HepG2 (cell line): Measurements from ENCODE around the gene C14orf93. TPM values are rescaled to one million over a fixed set of nuclear protein-coding genes. Genes with fewer than 3 reads are reported as not detected.

Experiments
- AHDC1 ChIP-seq: sonication (generic); formaldehyde crosslinking; IDR thresholded peaks from 2 replicates; pipeline ENCODE4 v1.5.1; 2020; ENCODE audit warnings: mild to moderate bottlenecking, missing genetic modification reagents, borderline replicate concordance
- ELF3 ChIP-seq: IDR thresholded peaks from 2 replicates; pipeline ENCODE4 v1.6.1; 2016; ENCODE audit warnings: missing genetic modification reagents, missing compliant biosample characterization
- FOSL1 ChIP-seq: sonication (generic); formaldehyde crosslinking; IDR thresholded peaks from 2 replicates; pipeline ENCODE4 v1.9.0; 2021; ENCODE audit warnings: missing genetic modification reagents, borderline replicate concordance
- IRF1 ChIP-seq: sonication (generic); formaldehyde crosslinking; IDR thresholded peaks from 2 replicates; pipeline ENCODE4 v1.4.0; 2020; ENCODE audit warnings: low read depth, mild to moderate bottlenecking, missing genetic modification reagents
- JDP2 ChIP-seq: sonication (generic); formaldehyde crosslinking; IDR thresholded peaks from 2 replicates; pipeline ENCODE4 v1.8.1; 2022; ENCODE audit warnings: missing genetic modification reagents, borderline replicate concordance
- NFE2 ChIP-seq: sonication (generic); formaldehyde crosslinking; IDR thresholded peaks from 2 replicates; pipeline ENCODE4 v1.4.0; 2020; ENCODE audit warnings: missing genetic modification reagents
- PREB ChIP-seq: sonication (generic); formaldehyde crosslinking; IDR thresholded peaks from 2 replicates; pipeline ENCODE4 v1.4.0; 2020; ENCODE audit warnings: missing genetic modification reagents
- REXO4 ChIP-seq: sonication (generic); formaldehyde crosslinking; IDR thresholded peaks from 2 replicates; pipeline ENCODE4 v1.8.0; 2022; ENCODE audit warnings: missing genetic modification reagents, mild to moderate bottlenecking, borderline replicate concordance
- SALL2 ChIP-seq: sonication (generic); formaldehyde crosslinking; IDR thresholded peaks from 2 replicates; pipeline ENCODE4 v1.8.1; 2023; ENCODE audit warnings: mild to moderate bottlenecking, missing genetic modification reagents, inconsistent platforms
- SNRNP70 ChIP-seq: fragments of 200-400 bp; formaldehyde crosslinking; IDR thresholded peaks from 2 replicates; pipeline ENCODE4 v1.6.1; 2017; ENCODE audit warnings: mild to moderate bottlenecking, low read depth, low read length, moderate library complexity
- TARDBP ChIP-seq: sonication (generic); formaldehyde crosslinking; IDR thresholded peaks from 2 replicates; pipeline ENCODE4 v1.8.0; 2022; ENCODE audit warnings: mild to moderate bottlenecking, missing genetic modification reagents
- TOE1 ChIP-seq: sonication (generic); formaldehyde crosslinking; IDR thresholded peaks from 2 replicates; pipeline ENCODE4 v1.4.0; 2020; ENCODE audit warnings: mild to moderate bottlenecking, missing genetic modification reagents
- ZBTB42 ChIP-seq: sonication (generic); formaldehyde crosslinking; IDR thresholded peaks from 2 replicates; pipeline ENCODE4 v1.5.0; 2020; ENCODE audit warnings: mild to moderate bottlenecking, missing genetic modification reagents
- ZNF121 ChIP-seq: sonication (generic); formaldehyde crosslinking; IDR thresholded peaks from 2 replicates; pipeline ENCODE4 v1.5.0; 2020; ENCODE audit warnings: mild to moderate bottlenecking, missing genetic modification reagents
- ZNF570 ChIP-seq: sonication (generic); formaldehyde crosslinking; IDR thresholded peaks from 2 replicates; pipeline ENCODE4 v1.4.0; 2020; ENCODE audit warnings: mild to moderate bottlenecking, missing genetic modification reagents, borderline replicate concordance
- ZNF598 ChIP-seq: sonication (generic); formaldehyde crosslinking; IDR thresholded peaks from 2 replicates; pipeline ENCODE4 v1.5.1; 2020; ENCODE audit warnings: mild to moderate bottlenecking, missing genetic modification reagents, borderline replicate concordance
- ZNF710 ChIP-seq: sonication (generic); formaldehyde crosslinking; IDR thresholded peaks from 2 replicates; pipeline ENCODE4 v1.5.0; 2020; ENCODE audit warnings: mild to moderate bottlenecking, missing genetic modification reagents, borderline replicate concordance
- ZNF75D ChIP-seq: sonication (generic); formaldehyde crosslinking; IDR thresholded peaks from 2 replicates; pipeline ENCODE4 v1.8.1; 2023; ENCODE audit warnings: missing genetic modification reagents, mild to moderate bottlenecking, borderline replicate concordance
- polyA plus RNA-seq, 8 experiments: library from polyadenylated mRNA; depleted of rRNA in 3 of 8; stranded (reverse) in 7 of 8; unstranded in 1 of 8; fragments of >200 nt; fragmentation: Illumina TruSeq in 4 of 8; extraction: Trizol in 4 of 8; gene quantifications; 2 replicates each; pipeline versions ENCODE4 v1.2.1 to v1.2.3, GENCODE V29; 2011 to 2016; ENCODE audit warnings: low read depth in 4 of 8, missing spikeins in 1 of 8, mixed read lengths in 1 of 8; ENCODE audit not compliant: insufficient read depth in 1 of 8
- total RNA-seq, 5 experiments: library from RNA; depleted of rRNA; stranded (reverse); fragments of >200 nt; fragmentation: Illumina TruSeq; extraction: Trizol; gene quantifications; 2 replicates each; pipeline ENCODE4 v1.2.3, GENCODE V29; 2016; ENCODE audit warnings: low read depth in 1 of 5

The C14orf93 gene
- total and polyA plus RNA-seq, 2 of the 13 experiments (the other 11 are each of a cell fraction or from before 2014, with no cell fraction given), result 11.4 to 22.5 TPM

- no peak for TF ChIP-seq TARDBP (CRISPR knock-in tag)
- TF ChIP-seq ZBTB42 (CRISPR knock-in tag), result no peak
- no peak for TF ChIP-seq REXO4 (CRISPR knock-in tag)
- no peak for TF ChIP-seq TOE1 (CRISPR knock-in tag)
- 0 out of 2 replicates have a peak, but pooled peaks have one; percentile 5 for TF ChIP-seq SALL2 (CRISPR knock-in tag)
- no peak for TF ChIP-seq ZNF710 (CRISPR knock-in tag)
- no peak for TF ChIP-seq ZNF598 (CRISPR knock-in tag)
- TF ChIP-seq IRF1, result no peak
- 0 out of 2 replicates have a peak, but pooled peaks have one; percentile 77 for TF ChIP-seq PREB (CRISPR knock-in tag)
- TF ChIP-seq NFE2 (CRISPR knock-in tag), result no peak
- 0 out of 2 replicates have a peak, but pooled peaks have one; percentile 2 for TF ChIP-seq ELF3 (CRISPR knock-in tag)
- no peak for TF ChIP-seq ZNF121 (CRISPR knock-in tag)
- TF ChIP-seq FOSL1 (CRISPR knock-in tag), result no peak
- TF ChIP-seq SNRNP70, result no peak
- TF ChIP-seq AHDC1 (CRISPR knock-in tag), result no peak
- TF ChIP-seq ZNF75D (CRISPR knock-in tag), result no peak
- 0 out of 2 replicates have a peak, but pooled peaks have one; percentile 49 for TF ChIP-seq ZNF570
- TF ChIP-seq JDP2 (CRISPR knock-in tag), result peak; percentile 71; the same call in 1 of the 2 replicates
These were observed 47.2 kb upstream of the C14orf93 start, which contains the start of gene CDH24 (continued) for GRCh38 chr14:23056956-23057756.
